B cell (primary cell): ENCODE data around the gene LRCOL1. TPM values are rescaled to one million over a fixed set of nuclear protein-coding genes. Genes with fewer than 3 reads are reported as not detected.

ENCODE experiments used
- ATAC-seq: fragments of 200-7000 bp; cut with Tn5 transposase; one replicate; pipeline ENCODE4 v1.10.0; 2021; ENCODE audit warnings: low read depth, mild to moderate bottlenecking, moderate number of reproducible peaks, moderate library complexity
- CTCF ChIA-PET: fragments of 350-600 bp; sonication (Branson Sonifier 250); formaldehyde crosslinking; loops from one replicate; lab custom pipeline; 2021; ENCODE audit warnings: antibody characterized with exemption, inconsistent platforms; lab: Charles Lee
- POLR2A ChIA-PET: fragments of 350-600 bp; sonication (Branson Sonifier 250); formaldehyde crosslinking; loops from one replicate; lab custom pipeline; 2021; ENCODE audit warnings: antibody characterized with exemption; lab: Charles Lee
- DNase-seq: peaks from one replicate; pipeline ENCODE4 v3.0.0; 2013
- H2AFZ ChIP-seq: 2 replicates; pipeline ENCODE4 v1.6.1; 2012; ENCODE audit warnings: mild to moderate bottlenecking, low read depth, low read length; ENCODE audit not compliant: insufficient read depth, poor library complexity, severe bottlenecking
- H3K27ac ChIP-seq, 2 donors: 1 replicate in 1 of 2; 2 replicates in 1 of 2; pipeline ENCODE4 v1.5.1; 2012 to 2013; ENCODE audit warnings: low read length in 2 of 2, mild to moderate bottlenecking in 2 of 2, moderate library complexity in 1 of 2
- H3K27me3 ChIP-seq, 4 experiments: fragments of 200-600 bp in 1 of 4; sonication (generic) in 1 of 4; replicated peaks in 1 of 4; 1 replicate in 2 of 4; 2 replicates in 2 of 4; pipeline versions ENCODE4 v1.6.1 to v1.7.0; 2013 to 2016; ENCODE audit warnings: low read length in 3 of 4, mild to moderate bottlenecking in 2 of 4, mixed read lengths in 1 of 4, moderate library complexity in 1 of 4; ENCODE audit not compliant: insufficient read depth in 4 of 4, control insufficient read depth in 3 of 4; ENCODE audit errors: control extremely low read depth in 1 of 4
- H3K36me3 ChIP-seq, 2 experiments: replicated peaks in 1 of 2; 1 replicate in 1 of 2; 2 replicates in 1 of 2; pipeline versions ENCODE4 v1.6.1 to v1.7.1; 2013; ENCODE audit warnings: low read length in 1 of 2; ENCODE audit not compliant: insufficient read depth in 2 of 2, control insufficient read depth in 1 of 2; ENCODE audit errors: control extremely low read depth in 1 of 2, extremely low read depth in 1 of 2
- H3K4me1 ChIP-seq, 2 donors: fragments of 200-600 bp in 1 of 2; sonication (generic) in 1 of 2; 1 replicate in 1 of 2; 2 replicates in 1 of 2; pipeline versions ENCODE4 v1.5.1 to v1.6.1; 2013 to 2017; ENCODE audit warnings: low read length in 2 of 2; ENCODE audit not compliant: control insufficient read depth in 2 of 2, insufficient read depth in 2 of 2
- H3K4me2 ChIP-seq: replicated peaks from 2 replicates; pipeline ENCODE3; 2012; ENCODE audit warnings: mild to moderate bottlenecking, low read depth, low read length; ENCODE audit not compliant: poor library complexity, severe bottlenecking
- H3K4me3 ChIP-seq, 5 experiments: fragments of 200-600 bp in 1 of 5; sonication (generic) in 1 of 5; 1 replicate in 3 of 5; 2 replicates in 2 of 5; pipeline versions ENCODE4 v1.5.1 to v1.7.0; 2011 to 2016; ENCODE audit warnings: low read length in 4 of 5, mild to moderate bottlenecking in 4 of 5, low read depth in 2 of 5, control low read depth in 1 of 5, moderate library complexity in 1 of 5; ENCODE audit not compliant: insufficient read depth in 1 of 5; ENCODE audit errors: control extremely low read depth in 1 of 5, extremely low read depth in 1 of 5
- H3K79me2 ChIP-seq: fragments of 200-600 bp; sonication (generic); one replicate; pipeline ENCODE4 v1.6.0; 2016; ENCODE audit warnings: low read length; ENCODE audit not compliant: control insufficient read depth, insufficient read depth
- H3K9ac ChIP-seq: fragments of 200-600 bp; sonication (generic); 2 replicates; pipeline ENCODE4 v1.6.1; 2017; ENCODE audit warnings: mild to moderate bottlenecking, low read length, moderate library complexity
- H3K9me3 ChIP-seq, 3 donors: one replicate each; pipeline versions ENCODE4 v1.6.1 to v1.7.1; 2013; ENCODE audit warnings: low read length in 2 of 3; ENCODE audit not compliant: control insufficient read depth in 2 of 3, insufficient read depth in 1 of 3; ENCODE audit errors: control extremely low read depth in 1 of 3
- H4K20me1 ChIP-seq: 2 replicates; pipeline ENCODE4 v1.6.0; 2012; ENCODE audit warnings: mild to moderate bottlenecking, low read length; ENCODE audit not compliant: insufficient read depth, control insufficient read depth, poor library complexity, severe bottlenecking
- H3K27ac Mint-ChIP-seq: one replicate; pipeline ENCODE4 v1.8.0; 2021; ENCODE audit warnings: mixed read lengths
- H3K27me3 Mint-ChIP-seq: one replicate; pipeline ENCODE4 v1.8.0; 2021; ENCODE audit warnings: mixed read lengths
- H3K4me1 Mint-ChIP-seq: one replicate; pipeline ENCODE4 v1.8.0; 2021; ENCODE audit warnings: mixed read lengths
- H3K4me3 Mint-ChIP-seq: one replicate; pipeline ENCODE4 v1.8.0; 2021; ENCODE audit warnings: mixed read lengths
- H3K9me3 Mint-ChIP-seq: one replicate; pipeline ENCODE4 v1.8.0; 2022; ENCODE audit warnings: mixed read lengths; ENCODE audit not compliant: insufficient read depth
- EZH2 ChIP-seq: IDR thresholded peaks from 2 replicates; pipeline ENCODE4 v1.6.1; 2012; ENCODE audit warnings: borderline replicate concordance, low read depth, mild to moderate bottlenecking, moderate library complexity, low read length; ENCODE audit not compliant: insufficient read depth, poor library complexity, severe bottlenecking
- WGBS: methylation state at CpG from one replicate; pipeline ENCODE4 v1.1.5; 2013; ENCODE audit warnings: missing lambda C conversion rate; ENCODE audit not compliant: insufficient coverage; 5-methylcytosine and 5-hydroxymethylcytosine counted together
- intact Hi-C: fragments of 100-400 bp; cut with micrococcal nuclease; formaldehyde crosslinking; loops from one replicate; pipeline ENCODE4 v1.10.0; 2022
- polyA plus RNA-seq: library from polyadenylated mRNA; depleted of rRNA; stranded (reverse); fragments of >200 nt; gene quantifications from 2 replicates; pipeline ENCODE4 v1.2.3, GENCODE V29; 2012
- total RNA-seq, 2 donors: library from RNA; stranded (reverse); fragments of 120-200 nt in 1 of 2; gene quantifications; 1 replicate in 1 of 2; 2 replicates in 1 of 2; pipeline versions ENCODE4 v1.2.3 to v1.2.4, GENCODE V29; 2013 to 2022
- TF ChIP-seq, protein P1 (sequence below): fragments of 200-600 bp; IDR thresholded peaks from one replicate; pipeline ENCODE4 v1.8.0; 2022; ENCODE audit warnings: antibody characterized with exemption, mild to moderate bottlenecking

The LRCOL1 gene
- total and polyA plus RNA-seq, 2 donors (not counting 1 experiment from before 2014, with no cell fraction given): not detected

DNA sequence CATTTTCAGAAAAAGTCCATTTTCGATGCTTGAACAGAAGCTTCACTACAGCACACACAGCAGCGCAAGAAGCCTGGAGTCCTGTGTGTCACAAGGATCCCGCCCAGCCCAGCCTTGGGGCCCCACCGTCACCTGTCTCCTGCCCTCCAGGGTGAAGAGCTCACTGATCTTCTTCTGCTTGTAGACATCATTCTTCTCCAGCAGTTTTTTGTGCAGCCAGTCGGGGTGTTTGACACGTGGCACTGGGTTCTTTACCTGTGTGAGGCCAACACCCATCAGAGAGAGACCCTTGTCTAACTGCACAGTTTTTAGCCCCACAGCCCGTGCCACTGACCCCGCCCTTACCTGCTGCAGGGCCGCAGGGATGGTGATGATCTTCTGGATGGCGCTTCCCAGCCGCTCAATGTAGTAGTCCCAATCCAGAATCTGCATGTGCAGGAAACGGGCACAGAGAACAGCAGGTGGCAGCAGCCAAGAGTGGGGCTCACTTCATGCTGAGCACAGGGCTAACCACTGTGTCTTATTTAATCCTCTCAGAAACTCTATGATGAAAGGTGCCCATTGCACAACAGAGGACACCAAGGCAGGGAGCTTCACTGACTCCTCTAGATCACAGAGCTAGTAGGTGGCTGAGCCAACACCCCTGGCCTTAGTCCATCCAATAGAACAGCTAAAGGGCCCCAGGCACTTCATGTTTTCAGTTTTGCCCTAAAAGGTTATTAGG is 46.8 kb upstream of the LRCOL1 start:
- TF ChIP-seq EZH2: no peak
- TF ChIP-seq, protein P1, sequence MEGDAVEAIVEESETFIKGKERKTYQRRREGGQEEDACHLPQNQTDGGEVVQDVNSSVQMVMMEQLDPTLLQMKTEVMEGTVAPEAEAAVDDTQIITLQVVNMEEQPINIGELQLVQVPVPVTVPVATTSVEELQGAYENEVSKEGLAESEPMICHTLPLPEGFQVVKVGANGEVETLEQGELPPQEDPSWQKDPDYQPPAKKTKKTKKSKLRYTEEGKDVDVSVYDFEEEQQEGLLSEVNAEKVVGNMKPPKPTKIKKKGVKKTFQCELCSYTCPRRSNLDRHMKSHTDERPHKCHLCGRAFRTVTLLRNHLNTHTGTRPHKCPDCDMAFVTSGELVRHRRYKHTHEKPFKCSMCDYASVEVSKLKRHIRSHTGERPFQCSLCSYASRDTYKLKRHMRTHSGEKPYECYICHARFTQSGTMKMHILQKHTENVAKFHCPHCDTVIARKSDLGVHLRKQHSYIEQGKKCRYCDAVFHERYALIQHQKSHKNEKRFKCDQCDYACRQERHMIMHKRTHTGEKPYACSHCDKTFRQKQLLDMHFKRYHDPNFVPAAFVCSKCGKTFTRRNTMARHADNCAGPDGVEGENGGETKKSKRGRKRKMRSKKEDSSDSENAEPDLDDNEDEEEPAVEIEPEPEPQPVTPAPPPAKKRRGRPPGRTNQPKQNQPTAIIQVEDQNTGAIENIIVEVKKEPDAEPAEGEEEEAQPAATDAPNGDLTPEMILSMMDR: no peak
- H3K4me1 ChIP-seq: no peaks in the 10 kb centered on the region
- H3K4me2 ChIP-seq: no peak overlapping the region
- Mint-ChIP-seq H3K27ac (no peak overlapping the region), H3K4me3 (no peak overlapping the region), H3K9me3 (no peaks in the 10 kb centered on the region), H3K27me3 (no peaks in the 10 kb centered on the region), H3K4me1 (no peaks in the 10 kb centered on the region)
- H2AFZ ChIP-seq: no peak overlapping the region
- CTCF ChIA-PET: interaction anchor here (0.8 kb wide), 1 partner anchor 42 kb away, joined by 3 read pairs; no protein-coding TSS in a partner anchor
- no peaks in the 10 kb centered on the region for H3K79me2 ChIP-seq
- intact Hi-C loops: no loop called here
- DNase-seq: no peak
- no peak overlapping the region for H3K4me3 ChIP-seq
- H3K27ac ChIP-seq: no peak overlapping the region
- peaks cover 13 to 62% of the 10 kb centered on the region in 2 experiments for H3K36me3 ChIP-seq
- H4K20me1 ChIP-seq: no peaks in the 10 kb centered on the region
- no peak overlapping the region for H3K9ac ChIP-seq
- 98% methylated on average over 11 of the region's 12 CpGs for WGBS
- no peaks in the 10 kb centered on the region for H3K9me3 ChIP-seq
- no peaks in the 10 kb centered on the region for H3K27me3 ChIP-seq
- POLR2A ChIA-PET: no interaction called here
- ATAC-seq: no peak

DNA sequence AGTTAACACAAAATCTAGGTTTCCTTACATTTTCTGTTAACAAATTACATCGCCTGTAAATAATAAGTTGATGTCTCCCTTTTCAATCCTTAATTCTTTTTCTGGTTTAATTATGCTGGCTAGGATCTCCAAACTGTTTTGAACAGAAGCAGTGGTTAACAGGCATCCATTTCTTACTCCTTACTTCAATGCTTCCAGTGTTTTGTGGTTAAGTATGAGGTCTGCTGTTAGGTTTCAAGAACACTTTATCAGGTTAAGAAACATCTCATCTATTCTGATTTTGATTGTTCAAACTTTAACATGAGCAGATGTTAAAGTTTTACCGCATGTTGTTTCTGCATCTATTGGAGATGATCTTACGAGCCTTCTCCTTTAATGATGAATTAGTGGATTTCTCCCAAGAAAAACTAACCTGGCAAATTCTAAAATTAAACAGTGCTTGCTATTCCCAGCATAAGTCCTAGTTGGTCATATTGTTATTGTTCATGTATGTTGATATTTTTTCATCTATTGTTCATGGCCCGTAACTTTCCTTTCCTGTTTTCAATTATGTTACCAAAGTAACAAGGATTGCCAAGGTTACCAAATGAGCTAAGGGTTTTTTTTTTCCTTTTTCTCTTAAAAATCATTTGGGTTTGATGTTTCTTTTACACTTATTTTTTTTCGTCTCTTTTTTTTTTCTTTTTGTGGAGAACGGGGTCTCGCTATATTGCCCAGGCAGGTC is 43.3 kb upstream of the LRCOL1 start:
- ATAC-seq: no peak
- Histone ChIP-seq H3K9ac (no peak overlapping the region), H3K4me1 (no peaks in the 10 kb centered on the region), H3K4me2 (no peak overlapping the region), H3K27me3 (no peaks in the 10 kb centered on the region), H3K9me3 (no peaks in the 10 kb centered on the region), H3K4me3 (no peak overlapping the region), H3K36me3 (peaks cover 11 to 36% of the 10 kb centered on the region in 2 experiments), H2AFZ (no peak overlapping the region), H3K79me2 (no peaks in the 10 kb centered on the region), H3K27ac (no peak overlapping the region), H4K20me1 (no peaks in the 10 kb centered on the region)
- H3K4me1 Mint-ChIP-seq: no peaks in the 10 kb centered on the region
- ChIA-PET CTCF (no interaction called here), POLR2A (no interaction called here)
- no CpG with 5 or more reads among the region's 7 CpGs for WGBS
- TF ChIP-seq EZH2: no peak
- TF ChIP-seq, protein P1: no peak
- no peak for DNase-seq
- no peak overlapping the region for H3K27ac Mint-ChIP-seq
- no peak overlapping the region for H3K4me3 Mint-ChIP-seq
- intact Hi-C loops: no loop called here
- no peaks in the 10 kb centered on the region for H3K27me3 Mint-ChIP-seq
- H3K9me3 Mint-ChIP-seq: no peaks in the 10 kb centered on the region
